ENCODE measurements around the gene KRTAP10-2.

GRCh38 chr21:44505673-44506278 lies 45.5 kb downstream of the KRTAP10-2 start:
- TF ChIP-seq POLR2A (IDR thresholded peaks at IDR 0.05; ENCODE audit: low read depth, low read length): no peak
- TF ChIP-seq, protein P1, sequence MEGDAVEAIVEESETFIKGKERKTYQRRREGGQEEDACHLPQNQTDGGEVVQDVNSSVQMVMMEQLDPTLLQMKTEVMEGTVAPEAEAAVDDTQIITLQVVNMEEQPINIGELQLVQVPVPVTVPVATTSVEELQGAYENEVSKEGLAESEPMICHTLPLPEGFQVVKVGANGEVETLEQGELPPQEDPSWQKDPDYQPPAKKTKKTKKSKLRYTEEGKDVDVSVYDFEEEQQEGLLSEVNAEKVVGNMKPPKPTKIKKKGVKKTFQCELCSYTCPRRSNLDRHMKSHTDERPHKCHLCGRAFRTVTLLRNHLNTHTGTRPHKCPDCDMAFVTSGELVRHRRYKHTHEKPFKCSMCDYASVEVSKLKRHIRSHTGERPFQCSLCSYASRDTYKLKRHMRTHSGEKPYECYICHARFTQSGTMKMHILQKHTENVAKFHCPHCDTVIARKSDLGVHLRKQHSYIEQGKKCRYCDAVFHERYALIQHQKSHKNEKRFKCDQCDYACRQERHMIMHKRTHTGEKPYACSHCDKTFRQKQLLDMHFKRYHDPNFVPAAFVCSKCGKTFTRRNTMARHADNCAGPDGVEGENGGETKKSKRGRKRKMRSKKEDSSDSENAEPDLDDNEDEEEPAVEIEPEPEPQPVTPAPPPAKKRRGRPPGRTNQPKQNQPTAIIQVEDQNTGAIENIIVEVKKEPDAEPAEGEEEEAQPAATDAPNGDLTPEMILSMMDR (conservative IDR thresholded peaks at IDR 0.05; ENCODE audit: low read depth, low read length): no peak
- no peak for TF ChIP-seq CEBPB (IDR thresholded peaks at IDR 0.05; ENCODE audit: low read depth, low read length)
- no peak for TF ChIP-seq NFE2L2 (IDR thresholded peaks at IDR 0.05; ENCODE audit: low read depth, low read length)
- TF ChIP-seq RAD21 (IDR thresholded peaks at IDR 0.05; ENCODE audit: low read length): no peak
- TF ChIP-seq MAFK (IDR thresholded peaks at IDR 0.05; ENCODE audit: low read depth, low read length): no peak
- TF ChIP-seq SMC3 (IDR thresholded peaks at IDR 0.05; ENCODE audit: low read depth, low read length): no peak
- no peak for TF ChIP-seq RCOR1 (IDR thresholded peaks at IDR 0.05; ENCODE audit: insufficient replicate concordance, low read length)
- TF ChIP-seq MXI1 (IDR thresholded peaks at IDR 0.05; ENCODE audit: borderline replicate concordance, low read depth, low read length): no peak
- TF ChIP-seq USF2 (IDR thresholded peaks at IDR 0.05; ENCODE audit: low read depth, low read length): no peak
- TF ChIP-seq ELK1 (IDR thresholded peaks at IDR 0.05; ENCODE audit: borderline replicate concordance, low read depth, low read length): no peak
- no peak for TF ChIP-seq RFX5 (IDR thresholded peaks at IDR 0.05; ENCODE audit: low read depth, low read length)
- TF ChIP-seq MAZ (IDR thresholded peaks at IDR 0.05; ENCODE audit: borderline replicate concordance, low read depth, low read length): no peak

Data from IMR-90 (cell line).